ENCODE measurements around the gene AGAP1.

DNA sequence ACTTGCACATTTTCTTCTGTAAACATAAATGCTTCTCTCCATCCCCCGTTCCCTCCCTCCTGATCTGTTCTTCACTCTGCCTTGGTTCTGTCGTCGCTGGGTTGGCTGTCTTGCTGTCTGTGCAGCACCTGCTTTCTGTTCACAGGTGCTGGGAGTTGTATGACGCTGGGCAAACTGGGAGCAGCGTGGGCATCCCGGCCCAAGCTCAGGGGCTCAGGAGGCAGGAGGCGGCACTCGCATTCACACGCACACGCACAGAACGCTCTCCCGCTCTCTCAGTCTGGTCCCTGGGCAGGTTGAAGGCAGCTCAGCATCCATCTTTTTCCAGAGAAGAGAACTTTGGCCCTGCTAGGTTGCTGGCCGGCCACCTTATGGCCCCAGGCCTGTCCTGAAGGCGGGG is 618.6 kb downstream of the AGAP1 start:
- TF ChIP-seq CTCF (IDR thresholded peaks at IDR 0.05; ENCODE audit: insufficient read depth, low read depth, low read length) (no peak), EZH2 (IDR thresholded peaks at IDR 0.05; ENCODE audit: insufficient read depth, low read length) (no peak)
